ENCODE results near the gene GEN1. TPM values are rescaled to one million over a fixed set of nuclear protein-coding genes. Genes with fewer than 3 reads are reported as not detected.

The GEN1 gene
- total RNA-seq, 2 donors from 2014 or later, result 6.5 to 7.6 TPM

DNA sequence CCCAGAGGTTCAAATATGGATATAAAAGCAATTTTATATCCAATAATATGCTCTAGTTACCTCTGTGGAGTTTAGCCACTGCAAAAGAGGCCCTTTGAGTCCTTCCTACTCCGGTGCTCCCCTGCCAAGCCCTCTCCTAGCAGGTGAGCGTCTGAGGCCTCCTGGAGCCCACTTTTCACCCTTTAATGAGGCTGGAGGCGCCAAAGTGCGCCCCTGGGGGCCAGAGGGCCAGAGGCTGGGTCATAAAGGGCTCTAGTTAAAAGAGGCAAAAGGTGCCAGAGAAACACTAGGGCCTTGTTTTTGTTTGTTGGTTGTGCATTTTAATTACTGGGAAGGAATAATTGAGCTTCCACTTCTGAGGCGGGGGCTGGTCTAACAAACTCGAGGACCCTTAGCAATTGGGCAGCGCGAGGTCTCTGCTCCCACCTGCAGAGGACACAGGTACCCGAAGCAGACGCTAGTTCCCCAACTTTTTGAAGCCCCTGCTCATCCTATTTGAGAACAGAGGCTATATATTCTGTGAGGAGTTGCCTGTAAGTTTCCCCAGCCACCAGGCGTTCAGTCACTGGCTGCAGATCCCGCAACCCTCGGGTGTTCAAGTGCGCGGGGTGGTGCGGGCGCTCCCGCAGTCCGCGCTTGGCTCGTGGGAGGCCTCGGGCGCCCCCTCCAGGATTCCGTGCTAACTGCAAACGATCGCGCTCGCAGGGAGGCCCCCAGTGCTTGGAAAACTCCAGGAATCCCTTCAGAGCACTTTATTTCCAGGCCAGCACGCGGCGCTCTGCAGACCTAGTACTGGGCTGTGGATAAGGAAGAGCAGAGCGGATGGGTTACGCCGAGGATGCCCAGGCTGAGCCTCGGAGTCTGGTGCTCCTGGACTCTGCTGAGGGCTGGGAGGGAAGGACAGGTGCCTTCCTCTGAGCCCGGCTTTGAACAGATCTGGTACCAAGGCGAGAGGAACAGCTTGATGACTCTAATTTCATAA, 76.4 kb downstream of the GEN1 start:
- Histone ChIP-seq H3K27ac (no peak overlapping the region), H3K27me3 (no peaks in the 10 kb centered on the region), H3K4me3 (no peak overlapping the region), H3K9me3 (no peaks in the 10 kb centered on the region), H3K36me3 (replicated peaks in 1 of 2; ENCODE audit: insufficient read depth in 1 of 2, low read depth in 2 of 2) (no peaks in the 10 kb centered on the region), H3K4me1 (peaks cover 8% of the 10 kb centered on the region)
- DNase-seq (peak; percentile 52 to 74 (median 62)), ATAC-seq (peak; percentile 78)
- intact Hi-C loops (cut with DNase I), result no loop called here
- WGBS, 2 donors, result 13 to 21% methylated on average over 24 to 37 of the region's 37 CpGs
- TF ChIP-seq POLR2A (IDR thresholded peaks at IDR 0.05), result no peak
- TF ChIP-seq, protein P1, sequence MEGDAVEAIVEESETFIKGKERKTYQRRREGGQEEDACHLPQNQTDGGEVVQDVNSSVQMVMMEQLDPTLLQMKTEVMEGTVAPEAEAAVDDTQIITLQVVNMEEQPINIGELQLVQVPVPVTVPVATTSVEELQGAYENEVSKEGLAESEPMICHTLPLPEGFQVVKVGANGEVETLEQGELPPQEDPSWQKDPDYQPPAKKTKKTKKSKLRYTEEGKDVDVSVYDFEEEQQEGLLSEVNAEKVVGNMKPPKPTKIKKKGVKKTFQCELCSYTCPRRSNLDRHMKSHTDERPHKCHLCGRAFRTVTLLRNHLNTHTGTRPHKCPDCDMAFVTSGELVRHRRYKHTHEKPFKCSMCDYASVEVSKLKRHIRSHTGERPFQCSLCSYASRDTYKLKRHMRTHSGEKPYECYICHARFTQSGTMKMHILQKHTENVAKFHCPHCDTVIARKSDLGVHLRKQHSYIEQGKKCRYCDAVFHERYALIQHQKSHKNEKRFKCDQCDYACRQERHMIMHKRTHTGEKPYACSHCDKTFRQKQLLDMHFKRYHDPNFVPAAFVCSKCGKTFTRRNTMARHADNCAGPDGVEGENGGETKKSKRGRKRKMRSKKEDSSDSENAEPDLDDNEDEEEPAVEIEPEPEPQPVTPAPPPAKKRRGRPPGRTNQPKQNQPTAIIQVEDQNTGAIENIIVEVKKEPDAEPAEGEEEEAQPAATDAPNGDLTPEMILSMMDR (IDR thresholded peaks at IDR 0.05), result peak; percentile 56 to 75 (median 70)

DNA sequence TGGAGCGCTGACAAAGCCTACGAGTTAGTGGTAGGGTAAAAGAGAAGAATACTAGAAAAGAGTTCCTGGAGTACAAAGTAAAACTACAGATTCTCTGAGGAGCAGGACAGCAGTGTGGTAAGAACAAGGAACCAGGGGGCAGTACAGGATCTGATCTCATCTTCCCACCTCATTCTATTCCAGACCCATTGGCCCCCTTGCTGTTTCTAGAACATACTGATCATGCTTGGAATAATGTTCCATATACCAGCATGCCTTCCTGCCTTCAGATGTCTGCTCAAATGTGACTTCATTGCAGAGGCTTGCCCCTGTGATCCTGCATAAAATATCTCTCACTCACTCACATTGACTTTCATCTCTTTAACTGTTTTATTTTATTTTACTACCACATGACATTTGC, 81.6 kb downstream of the GEN1 start:
- Histone ChIP-seq H3K4me1 (peaks cover 6% of the 10 kb centered on the region), H3K9me3 (no peaks in the 10 kb centered on the region), H3K36me3 (replicated peaks in 1 of 2; ENCODE audit: insufficient read depth in 1 of 2, low read depth in 2 of 2) (no peaks in the 10 kb centered on the region), H3K27me3 (no peaks in the 10 kb centered on the region), H3K4me3 (no peak overlapping the region), H3K27ac (no peak overlapping the region)
- ATAC-seq, result no peak
- no peak for TF ChIP-seq POLR2A (IDR thresholded peaks at IDR 0.05)
- TF ChIP-seq, protein P1 (IDR thresholded peaks at IDR 0.05), result no peak
- WGBS, 2 donors, result 25 to 51% methylated on average over 2 of the region's 2 CpGs
- intact Hi-C loops (cut with DNase I), result no loop called here
- no peak for DNase-seq

Other genes starting within 250 kb of the GEN1 start
- under 1 TPM in 1 of 2 donors, not detected in 1; 0.26 TPM for gene RAD51AP2, start 235.7 kb upstream of the GEN1 start, total RNA-seq
- gene VSNL1, start 213.4 kb upstream of the GEN1 start, total RNA-seq, result 1 to 10 TPM in 1 of 2 donors, under 1 TPM in 1; 0.66 to 4.2 TPM
- 10 to 100 TPM in 1 of 2 donors, 1 to 10 TPM in 1; 9.9 to 11.9 TPM for gene SMC6, start 328 bp upstream of the GEN1 start, total RNA-seq
- not detected for gene MSGN1, start 62.3 kb downstream of the GEN1 start, total RNA-seq
- 10 to 100 TPM in 1 of 2 donors, 1 to 10 TPM in 1; 8.2 to 20.8 TPM for gene KCNS3, start 124.5 kb downstream of the GEN1 start, total RNA-seq